ENCODE data around the gene JOSD2. TPM values are rescaled to one million over a fixed set of nuclear protein-coding genes. Genes with fewer than 3 reads are reported as not detected.
A peak's percentile ranks its signal among the peaks of the same experiment; 100 is the strongest.
"Not testable (repeated sequence)": the region's sequence is repeated elsewhere in the genome, so short reads cannot be mapped to it uniquely, and the experiment has no call there.

The JOSD2 gene
- total RNA-seq, 3 donors from 2014 or later: 33.4 to 41.2 (median 37.2) TPM

GRCh38 chr19:50532952-50533351 lies 22.0 kb upstream of the JOSD2 start:
- Histone ChIP-seq H3K36me3 (ENCODE audit: low read depth) (no peaks in the 10 kb centered on the region), H3K9me3 (peaks cover 6% of the 10 kb centered on the region), H3K4me3 (no peak overlapping the region), H3K4me1 (ENCODE audit: low read depth) (no peaks in the 10 kb centered on the region)
- no peak for DNase-seq
- ATAC-seq: no peak
- intact Hi-C loops (cut with DNase I, micrococcal nuclease): no loop called here
- TF ChIP-seq CTCF (IDR thresholded peaks at IDR 0.05): no peak

GRCh38 chr19:50531171-50531612 lies 20.2 kb upstream of the JOSD2 start:
- Histone ChIP-seq H3K36me3 (ENCODE audit: low read depth) (no peaks in the 10 kb centered on the region), H3K9me3 (peaks cover 6% of the 10 kb centered on the region), H3K4me3 (no peak overlapping the region), H3K4me1 (ENCODE audit: low read depth) (no peaks in the 10 kb centered on the region)
- intact Hi-C loops (cut with DNase I, micrococcal nuclease): no loop called here
- DNase-seq (no peak), ATAC-seq (no peak)
- no peak for TF ChIP-seq CTCF (IDR thresholded peaks at IDR 0.05)

- DNase-seq; ATAC-seq; H3K4me1 ChIP-seq (ENCODE audit: low read depth); H3K9me3 ChIP-seq; intact Hi-C loops (cut with DNase I, micrococcal nuclease); H3K4me3 ChIP-seq; H3K36me3 ChIP-seq (ENCODE audit: low read depth): not testable (repeated sequence)
Observed at GRCh38 chr19:50528052-50528451, 17.1 kb upstream of the JOSD2 start.

- no peak for TF ChIP-seq CTCF (IDR thresholded peaks at IDR 0.05)
- Histone ChIP-seq H3K4me1 (ENCODE audit: low read depth) (no peaks in the 10 kb centered on the region), H3K9me3 (no peaks in the 10 kb centered on the region), H3K4me3 (no peak overlapping the region), H3K36me3 (ENCODE audit: low read depth) (no peaks in the 10 kb centered on the region)
- no peak for ATAC-seq
- intact Hi-C loops (cut with DNase I, micrococcal nuclease): no loop called here
- no peak for DNase-seq
Observed at GRCh38 chr19:50522881-50523280, 11.9 kb upstream of the JOSD2 start.

- intact Hi-C loops (cut with DNase I, micrococcal nuclease): no loop called here
- H3K4me3 ChIP-seq: no peak overlapping the region
- no peaks in the 10 kb centered on the region for H3K4me1 ChIP-seq (ENCODE audit: low read depth)
- DNase-seq (peak in 1 of 3 donors; percentile 10), ATAC-seq (no peak)
- no peaks in the 10 kb centered on the region for H3K36me3 ChIP-seq (ENCODE audit: low read depth)
- no peak for TF ChIP-seq CTCF (IDR thresholded peaks at IDR 0.05)
- H3K9me3 ChIP-seq: no peaks in the 10 kb centered on the region
Observed at GRCh38 chr19:50520822-50521465, 10.0 kb upstream of the JOSD2 start.

- intact Hi-C loops (cut with DNase I, micrococcal nuclease): no loop called here
- no peak overlapping the region for H3K4me3 ChIP-seq
- no peaks in the 10 kb centered on the region for H3K9me3 ChIP-seq
- DNase-seq (peak in 2 of 3 donors; percentile 4 to 41), ATAC-seq (no peak)
- TF ChIP-seq CTCF (IDR thresholded peaks at IDR 0.05): no peak
- H3K36me3 ChIP-seq (ENCODE audit: low read depth): no peaks in the 10 kb centered on the region
- H3K4me1 ChIP-seq (ENCODE audit: low read depth): no peaks in the 10 kb centered on the region
Observed at GRCh38 chr19:50519006-50519575, 8.1 kb upstream of the JOSD2 start.

Measured in mucosa of descending colon (tissue), 3 donors.